Measurements from ENCODE around the gene SNX33. TPM values are rescaled to one million over a fixed set of nuclear protein-coding genes. Genes with fewer than 3 reads are reported as not detected.

Gene SNX33, protein sequence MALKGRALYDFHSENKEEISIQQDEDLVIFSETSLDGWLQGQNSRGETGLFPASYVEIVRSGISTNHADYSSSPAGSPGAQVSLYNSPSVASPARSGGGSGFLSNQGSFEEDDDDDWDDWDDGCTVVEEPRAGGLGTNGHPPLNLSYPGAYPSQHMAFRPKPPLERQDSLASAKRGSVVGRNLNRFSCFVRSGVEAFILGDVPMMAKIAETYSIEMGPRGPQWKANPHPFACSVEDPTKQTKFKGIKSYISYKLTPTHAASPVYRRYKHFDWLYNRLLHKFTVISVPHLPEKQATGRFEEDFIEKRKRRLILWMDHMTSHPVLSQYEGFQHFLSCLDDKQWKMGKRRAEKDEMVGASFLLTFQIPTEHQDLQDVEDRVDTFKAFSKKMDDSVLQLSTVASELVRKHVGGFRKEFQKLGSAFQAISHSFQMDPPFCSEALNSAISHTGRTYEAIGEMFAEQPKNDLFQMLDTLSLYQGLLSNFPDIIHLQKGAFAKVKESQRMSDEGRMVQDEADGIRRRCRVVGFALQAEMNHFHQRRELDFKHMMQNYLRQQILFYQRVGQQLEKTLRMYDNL
- total RNA-seq (ENCODE audit: low replicate concordance): 11.1 and 23.4 TPM in 2 replicates

DNA sequence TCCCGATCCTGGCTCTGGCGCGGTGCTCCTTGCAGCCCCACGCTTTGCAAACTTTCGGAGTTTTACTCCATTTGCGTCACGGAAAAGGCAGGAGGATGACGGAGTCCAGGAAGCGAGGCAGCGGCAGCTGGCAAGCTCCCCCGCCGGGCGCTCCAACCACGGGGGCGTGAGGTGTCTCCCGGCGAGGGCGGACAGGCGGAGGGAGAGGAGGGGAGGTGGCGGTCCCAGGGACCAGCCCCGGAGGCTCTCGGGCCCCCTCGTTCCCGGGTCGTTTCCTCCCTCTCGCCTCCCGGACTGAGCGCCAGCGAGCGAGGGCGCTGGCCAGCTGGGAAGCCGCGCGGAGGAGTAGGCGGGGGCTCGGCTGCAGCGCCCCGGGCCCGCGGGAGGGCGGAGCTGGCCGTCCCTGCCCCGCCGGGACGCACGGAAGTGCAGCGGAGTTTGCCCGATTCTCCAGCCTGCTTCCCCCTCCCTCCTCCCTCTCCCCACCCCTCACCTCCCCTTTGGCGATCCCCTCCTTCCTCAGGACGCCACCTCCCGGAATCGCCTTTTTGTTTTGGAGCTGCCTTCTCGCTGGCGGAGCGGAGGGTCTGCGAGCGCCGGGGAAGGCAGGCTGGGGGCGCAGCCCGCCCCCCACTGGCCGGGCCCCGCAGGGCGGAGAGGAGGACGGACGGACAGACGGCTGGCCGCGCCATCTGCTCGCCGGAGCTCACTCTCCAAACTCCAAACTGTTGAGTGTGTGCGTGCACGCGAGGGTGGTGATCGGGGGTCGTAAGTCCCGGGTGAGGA lies at the start of gene SNX33:
Gene SNX33, plus strand, starts transcription at position 543 of the 786 bp plus-strand sequence. CDS start 1,191 bp downstream, outside the sequence.

DNA sequence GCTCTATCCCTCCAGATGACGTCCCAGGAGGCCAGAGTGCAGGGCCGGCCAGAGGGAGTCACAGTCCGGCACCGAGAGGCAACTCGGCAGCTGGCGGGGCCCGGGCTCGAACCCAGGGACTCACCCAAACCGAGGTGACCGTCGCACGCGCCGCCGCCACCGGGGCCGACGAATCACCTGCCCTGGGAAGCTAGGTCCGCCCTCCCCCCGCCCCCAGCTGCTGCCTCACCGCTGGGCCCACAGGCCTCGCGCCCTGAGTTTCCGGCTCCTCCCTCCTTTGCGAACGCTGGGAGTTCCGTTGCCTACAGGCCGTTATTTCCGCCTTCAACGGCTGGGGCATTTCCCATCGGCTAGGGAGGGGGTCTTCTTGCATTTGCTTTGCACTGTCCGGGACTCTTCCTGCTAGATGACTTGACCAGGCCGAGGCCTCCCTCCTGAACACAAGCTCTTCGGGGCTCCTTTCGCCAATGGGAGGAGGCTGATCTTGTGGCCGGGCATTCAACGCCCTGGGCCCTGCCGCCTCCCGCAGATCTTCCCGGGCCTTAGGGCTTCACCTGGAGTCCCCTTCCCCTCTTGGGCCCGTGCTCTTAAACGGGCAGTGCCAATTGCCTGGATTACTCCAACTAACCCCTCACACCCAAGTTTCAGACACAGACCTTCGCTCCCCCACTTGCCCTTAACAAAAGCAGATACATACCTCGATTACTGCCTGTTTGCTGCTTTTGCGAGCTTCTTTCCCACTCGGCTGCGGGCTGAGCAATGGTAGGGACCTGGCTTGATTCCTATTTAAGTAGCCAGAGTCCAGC lies 22.0 kb upstream of the SNX33 start, which contains the start of gene SNUPN:
Gene SNUPN, minus strand, starts transcription at position 184 of the 806 bp plus-strand sequence. CDS start 4,674 bp downstream, outside the sequence.

DNA sequence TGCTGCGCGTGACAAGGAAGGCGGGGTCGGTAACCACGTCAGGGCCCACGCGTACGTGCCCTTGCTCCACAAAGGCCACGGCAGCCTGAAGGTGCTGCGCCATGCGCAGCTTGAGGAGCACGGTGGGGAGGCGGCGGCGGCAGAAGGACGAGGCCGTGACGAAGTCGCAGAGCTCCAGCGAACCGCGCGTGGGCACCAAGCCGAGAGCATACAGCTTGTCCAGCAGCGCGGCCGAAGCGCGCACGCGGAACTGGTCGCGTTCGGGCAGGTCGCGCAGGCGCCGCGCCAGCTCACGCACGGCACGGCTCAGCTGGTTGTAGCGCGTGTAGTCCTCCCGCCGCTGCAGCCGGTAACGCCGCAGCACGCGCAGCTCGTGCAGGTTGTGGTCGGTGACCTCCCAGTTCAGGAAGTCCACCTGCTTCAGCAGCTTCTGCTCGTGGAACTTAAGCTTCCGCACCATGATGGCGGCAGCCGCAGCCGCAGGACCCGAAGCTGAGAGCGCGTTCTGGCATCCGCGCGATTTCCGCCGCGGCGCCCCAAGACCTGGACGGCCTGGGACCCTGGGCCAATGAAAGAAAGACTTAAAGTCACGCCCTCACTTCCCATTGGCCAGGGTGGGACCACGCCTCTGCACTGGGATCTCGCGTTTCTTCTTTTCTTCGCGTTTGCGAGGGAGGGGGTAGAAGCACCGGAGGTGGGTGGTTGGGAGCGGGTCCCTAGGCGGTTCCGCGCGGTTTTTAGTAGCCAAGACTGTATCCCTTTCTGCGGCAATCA lies 7.8 kb upstream of the SNX33 start, which contains the start of gene IMP3:
Gene IMP3, minus strand, starts transcription at position 516 of the 774 bp plus-strand sequence. Its CDS starts 56 bp downstream, at position 460.

Other genes starting within 250 kb of the SNX33 start
- 17.3 and 45.0 TPM in 2 replicates for gene SIN3A, start 196.2 kb upstream of the SNX33 start, total RNA-seq (ENCODE audit: low replicate concordance)
- 11.6 and 21.7 TPM in 2 replicates for gene PTPN9, start 68.6 kb upstream of the SNX33 start, total RNA-seq (ENCODE audit: low replicate concordance)
- 21.7 and 27.1 TPM in 2 replicates for gene SNUPN, start 22.2 kb upstream of the SNX33 start, total RNA-seq (ENCODE audit: low replicate concordance)
- 63.3 and 110 TPM in 2 replicates for gene IMP3, start 7.7 kb upstream of the SNX33 start, total RNA-seq (ENCODE audit: low replicate concordance)
- gene CSPG4, start 64.9 kb downstream of the SNX33 start, total RNA-seq (ENCODE audit: low replicate concordance): 12.5 and 13.8 TPM in 2 replicates
- 42.2 and 59.6 TPM in 2 replicates for gene UBE2Q2, start 195.5 kb downstream of the SNX33 start, total RNA-seq (ENCODE audit: low replicate concordance)